C4-2B (cell line): Measurements from ENCODE around the gene KCNQ1.

ENCODE experiments used
- H3K27ac ChIP-seq: fragments of 450-650 bp; 2 replicates; pipeline ENCODE4 v1.5.1; 2017
- CTCF ChIP-seq: fragments of 450-650 bp; conservative IDR thresholded peaks from 2 replicates; pipeline ENCODE4 v1.5.1; 2017; ENCODE audit warnings: mild to moderate bottlenecking
- ZFX ChIP-seq: fragments of 450-650 bp; IDR thresholded peaks from 2 replicates; pipeline ENCODE4 v1.6.1; 2017

Gene KCNQ1

GRCh38 chr11:2781408-2782274 is 336.8 kb downstream of the KCNQ1 start:
- no peak overlapping the region for H3K27ac ChIP-seq
- TF ChIP-seq CTCF = no peak
- no peak for TF ChIP-seq ZFX

GRCh38 chr11:2782769-2783168 is 338.0 kb downstream of the KCNQ1 start:
- TF ChIP-seq CTCF (no peak), ZFX (no peak)
- no peak overlapping the region for H3K27ac ChIP-seq

- TF ChIP-seq CTCF (no peak), ZFX (no peak)
- H3K27ac ChIP-seq = no peak overlapping the region
These were observed 338.8 kb downstream of the KCNQ1 start for GRCh38 chr11:2783536-2784082.

- no peak for TF ChIP-seq ZFX
- TF ChIP-seq CTCF = no peak
- no peak overlapping the region for H3K27ac ChIP-seq
These were observed 343.0 kb downstream of the KCNQ1 start for GRCh38 chr11:2787816-2788167.

GRCh38 chr11:2788168-2789071 is 343.6 kb downstream of the KCNQ1 start:
- TF ChIP-seq CTCF (no peak), ZFX (no peak)
- no peak overlapping the region for H3K27ac ChIP-seq

GRCh38 chr11:2789331-2789730 is 344.5 kb downstream of the KCNQ1 start:
- TF ChIP-seq CTCF (no peak), ZFX (no peak)
- no peak overlapping the region for H3K27ac ChIP-seq
